HG03280 (cell line): ENCODE results near the gene PHKB.
"Not testable (repeated sequence)": the region's sequence is repeated elsewhere in the genome, so short reads cannot be mapped to it uniquely, and the experiment has no call there.

ENCODE experiments used
- ATAC-seq: cut with Tn5 transposase; IDR thresholded peaks from one replicate; pipeline ENCODE4 v1.9.1; 2021; ENCODE audit warnings: mild to moderate bottlenecking, moderate library complexity; ENCODE audit not compliant: unreplicated experiment

PHKB gene

GRCh38 chr16:47664653-47665325 is 203.7 kb downstream of the PHKB start:
- ATAC-seq, result no peak

- ATAC-seq, result no peak
These were observed 205.3 kb downstream of the PHKB start for GRCh38 chr16:47666434-47666833.

- ATAC-seq, result no peak
These were observed 206.8 kb downstream of the PHKB start for GRCh38 chr16:47667956-47668355.

GRCh38 chr16:47672475-47672874 is 211.3 kb downstream of the PHKB start:
- ATAC-seq, result no peak

- no peak for ATAC-seq
These were observed 215.6 kb downstream of the PHKB start for GRCh38 chr16:47676635-47677177.

- not testable (repeated sequence) for ATAC-seq
These were observed 220.4 kb downstream of the PHKB start for GRCh38 chr16:47681571-47681970.

- ATAC-seq, result no peak
These were observed 226.6 kb downstream of the PHKB start for GRCh38 chr16:47687694-47688093.

- no peak for ATAC-seq
These were observed 232.1 kb downstream of the PHKB start for GRCh38 chr16:47693226-47693625.

GRCh38 chr16:47694543-47694942 is 233.4 kb downstream of the PHKB start:
- ATAC-seq, result no peak

GRCh38 chr16:47695756-47696155 is 234.6 kb downstream of the PHKB start:
- ATAC-seq, result no peak

GRCh38 chr16:47697826-47698225 is 236.7 kb downstream of the PHKB start:
- no peak for ATAC-seq

- ATAC-seq, result no peak
These were observed 238.0 kb downstream of the PHKB start for GRCh38 chr16:47699106-47699505.

- ATAC-seq, result no peak
These were observed 239.9 kb downstream of the PHKB start for GRCh38 chr16:47700857-47701587.

GRCh38 chr16:47705266-47705665 is 244.1 kb downstream of the PHKB start:
- ATAC-seq, result no peak

GRCh38 chr16:47711809-47712208 is 250.7 kb downstream of the PHKB start:
- ATAC-seq, result no peak

GRCh38 chr16:47712276-47713224 is 251.4 kb downstream of the PHKB start:
- peak; percentile 19 for ATAC-seq

- ATAC-seq, result peak; percentile 72
These were observed 252.1 kb downstream of the PHKB start for GRCh38 chr16:47713225-47713595.

GRCh38 chr16:47715442-47716083 is 254.4 kb downstream of the PHKB start:
- ATAC-seq, result no peak

- no peak for ATAC-seq
These were observed 255.4 kb downstream of the PHKB start for GRCh38 chr16:47716571-47716970.

GRCh38 chr16:47719713-47720112 is 258.6 kb downstream of the PHKB start:
- no peak for ATAC-seq
